ENCODE data around the gene KRT15.
A peak's percentile ranks its signal among the peaks of the same experiment; 100 is the strongest.
"Not testable (repeated sequence)": the region's sequence is repeated elsewhere in the genome, so short reads cannot be mapped to it uniquely, and the experiment has no call there.

The KRT15 gene

GRCh38 chr17:41542786-41543185 lies 24.1 kb upstream of the KRT15 start:
- DNase-seq: not testable (repeated sequence)

- no peak for DNase-seq
Observed at GRCh38 chr17:41542357-41542756, 23.7 kb upstream of the KRT15 start.

- DNase-seq: no peak
Observed at GRCh38 chr17:41540921-41541625, 22.4 kb upstream of the KRT15 start.

DNA sequence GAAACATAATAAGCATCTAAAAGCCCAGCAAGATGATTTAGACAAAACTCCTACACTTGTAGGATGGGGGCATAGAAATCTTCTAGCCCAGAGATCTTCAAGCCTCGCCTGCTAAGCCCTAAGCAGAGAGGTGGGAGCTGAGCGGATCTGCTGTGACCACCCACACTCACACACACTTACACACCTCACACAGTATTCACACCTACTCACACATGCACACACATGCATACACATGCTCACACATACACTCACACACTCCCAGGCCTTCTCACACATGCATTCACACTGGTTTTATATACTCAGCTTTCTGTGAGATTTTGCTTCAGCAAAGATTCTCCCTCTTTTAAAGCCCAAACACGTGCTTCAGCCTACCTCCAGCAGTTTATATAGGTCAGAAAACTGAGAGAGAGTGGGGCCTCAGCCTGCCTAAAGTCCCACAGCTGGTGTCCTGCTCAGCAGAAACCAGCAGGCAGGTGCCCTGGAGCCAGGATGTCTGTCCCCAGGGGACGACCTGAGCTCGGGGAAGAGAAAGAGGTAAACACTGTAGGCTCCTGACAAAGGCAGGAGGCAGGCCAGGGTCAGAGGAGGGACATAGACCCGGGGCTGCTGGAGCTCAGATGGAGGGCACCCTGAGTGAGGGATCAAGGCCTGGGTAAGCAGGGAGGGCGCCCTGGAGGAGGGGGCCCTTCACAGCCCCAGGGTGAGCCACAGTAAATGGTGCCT lies 21.4 kb upstream of the KRT15 start:
- DNase-seq: no peak

- no peak for DNase-seq
Observed at GRCh38 chr17:41539071-41539492, 20.4 kb upstream of the KRT15 start.

- DNase-seq: no peak
Observed at GRCh38 chr17:41538565-41538991, 19.9 kb upstream of the KRT15 start.

DNA sequence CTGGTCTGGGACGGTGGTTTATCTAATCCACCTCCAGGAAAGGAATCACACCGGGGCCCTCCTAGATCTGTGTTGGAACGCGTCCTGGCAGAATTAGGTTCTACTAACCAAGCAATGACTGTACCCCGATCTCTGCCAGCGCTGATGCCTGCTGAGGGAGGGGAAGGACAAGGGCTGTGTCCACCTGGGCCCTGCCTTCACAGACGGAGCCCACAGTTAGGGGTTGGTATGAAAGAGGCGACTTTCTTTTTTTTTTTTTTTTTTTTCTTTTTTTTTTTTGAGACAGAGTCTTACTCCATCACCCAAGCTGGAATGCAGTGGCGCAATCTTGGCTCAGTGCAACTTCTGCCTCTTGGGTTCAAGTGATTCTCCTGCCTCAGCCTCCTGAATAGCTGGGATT lies 19.3 kb upstream of the KRT15 start:
- no peak for DNase-seq

- no peak for DNase-seq
Observed at GRCh38 chr17:41537614-41537954, 18.9 kb upstream of the KRT15 start.

- no peak for DNase-seq
Observed at GRCh38 chr17:41536741-41537613, 18.3 kb upstream of the KRT15 start.

GRCh38 chr17:41535764-41536481 lies 17.2 kb upstream of the KRT15 start:
- no peak for DNase-seq

DNA sequence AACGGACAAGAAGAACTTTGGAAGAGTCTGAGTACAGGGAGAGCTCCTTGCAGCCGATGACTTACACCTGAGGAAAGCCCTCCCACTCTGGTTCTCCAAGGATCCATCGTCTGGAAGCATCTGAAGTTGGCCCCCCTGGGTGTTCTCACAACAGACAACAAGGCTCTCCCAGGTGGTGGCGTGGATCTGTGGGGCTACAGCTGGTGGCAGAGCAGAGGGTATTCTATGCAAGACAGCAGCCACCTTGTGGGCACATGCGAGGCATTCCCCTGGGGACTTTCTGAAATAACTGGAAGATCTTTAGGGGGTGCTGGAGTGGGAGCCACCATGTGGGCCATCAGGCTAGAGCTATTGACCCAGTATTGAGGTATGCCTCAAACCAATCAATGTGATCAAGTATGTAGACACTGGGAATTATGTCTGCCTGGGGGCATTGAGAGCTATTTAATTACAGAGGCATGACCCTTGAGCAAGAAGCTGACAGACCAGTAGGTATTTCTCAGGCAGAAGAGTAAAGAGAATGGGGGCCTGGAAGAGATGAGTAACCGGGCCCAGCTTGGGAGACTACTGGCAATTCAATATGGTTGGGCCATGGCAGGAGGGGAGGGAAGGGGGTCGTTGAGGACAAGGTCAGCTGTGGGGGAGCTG lies 16.3 kb upstream of the KRT15 start:
- no peak for DNase-seq

DNA sequence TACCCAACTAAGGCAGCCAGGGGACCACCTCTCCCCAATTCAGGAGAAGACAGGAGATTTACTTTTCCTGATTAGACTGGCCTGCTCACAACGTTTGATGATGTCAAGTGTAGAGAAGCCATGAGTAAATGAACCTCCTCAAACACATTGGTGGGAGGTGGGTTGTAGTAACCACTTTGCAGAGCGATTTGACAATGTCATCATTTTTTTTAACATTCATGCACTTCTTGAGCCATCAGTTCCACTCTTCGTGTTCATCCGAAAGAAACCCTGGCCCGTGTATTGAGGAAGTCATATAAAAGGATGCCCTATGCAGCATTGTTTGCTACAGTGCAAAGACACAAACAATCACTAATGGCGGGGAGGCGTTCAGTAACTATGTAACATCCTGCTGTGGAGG lies 14.9 kb upstream of the KRT15 start:
- no peak for DNase-seq

- DNase-seq: no peak
Observed at GRCh38 chr17:41532947-41533570, 14.4 kb upstream of the KRT15 start.

GRCh38 chr17:41531993-41532392 lies 13.3 kb upstream of the KRT15 start:
- DNase-seq: no peak

DNA sequence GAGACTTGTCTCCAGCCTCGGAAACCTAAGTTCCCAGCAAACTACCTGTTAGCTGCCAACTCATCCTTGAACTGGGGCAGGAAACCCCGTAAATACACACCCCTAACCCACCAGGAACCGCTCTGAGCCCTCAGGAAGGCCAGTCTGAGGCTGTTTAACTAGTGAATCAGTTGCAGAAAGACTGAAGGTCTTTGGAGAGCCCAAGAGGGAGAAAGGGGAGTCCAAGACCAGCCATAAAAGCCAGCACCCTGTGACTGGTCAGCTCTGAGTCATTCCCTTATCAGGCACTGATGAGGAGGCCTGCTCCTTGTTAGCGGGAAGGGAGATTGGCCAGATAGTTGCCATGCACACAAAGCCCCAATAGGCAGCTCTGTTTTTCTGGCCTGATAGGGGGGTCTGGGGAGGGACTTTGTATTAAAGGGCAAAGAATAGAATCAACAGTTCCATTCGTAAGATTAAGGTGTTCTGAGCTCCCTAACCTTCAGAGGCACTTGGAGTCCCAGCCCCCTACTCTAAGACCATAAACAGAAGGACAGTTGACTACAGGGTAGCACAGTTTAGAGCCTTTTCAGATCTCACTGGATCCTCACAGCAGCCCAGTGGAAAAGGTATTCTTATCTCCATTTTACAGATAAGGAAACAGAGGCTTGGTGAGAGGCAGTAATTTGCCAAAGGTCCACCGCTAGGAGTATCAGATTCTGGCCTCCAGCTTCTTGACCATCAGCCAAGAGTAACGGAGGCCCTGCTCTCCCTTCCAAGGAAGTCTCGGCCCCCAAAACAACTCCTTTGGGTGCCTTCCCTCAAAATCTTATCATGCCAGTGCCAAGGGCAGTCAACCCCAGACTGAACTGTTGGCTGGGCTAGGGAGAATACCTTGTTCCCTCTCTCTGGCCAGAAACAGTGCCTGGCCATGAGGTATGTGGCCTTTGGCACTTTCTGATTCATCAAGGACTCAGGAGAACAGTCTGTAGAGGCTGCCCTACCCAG lies 11.7 kb upstream of the KRT15 start:
- DNase-seq: peak; percentile 77

DNA sequence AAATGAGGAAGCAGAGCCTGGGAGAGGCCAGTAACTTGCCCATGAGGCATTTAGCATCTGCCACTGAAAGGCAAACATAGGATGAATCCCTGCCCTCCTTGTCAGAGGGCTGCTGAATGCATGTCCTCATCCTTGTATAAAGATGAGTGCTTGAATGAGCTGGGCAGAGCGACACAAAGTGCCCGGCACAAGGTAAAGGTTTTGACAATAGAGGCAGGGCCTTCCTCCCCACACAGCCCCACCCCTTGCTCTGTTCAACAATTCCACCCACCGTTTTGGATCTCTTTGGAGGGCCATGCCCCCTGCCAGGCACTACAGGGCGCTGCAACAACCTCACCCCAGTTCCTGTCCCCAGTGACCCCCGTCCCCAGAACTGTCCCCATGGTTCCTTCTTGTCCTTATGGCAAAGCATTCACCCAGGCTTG lies 10.8 kb upstream of the KRT15 start:
- DNase-seq: peak; percentile 25

DNA sequence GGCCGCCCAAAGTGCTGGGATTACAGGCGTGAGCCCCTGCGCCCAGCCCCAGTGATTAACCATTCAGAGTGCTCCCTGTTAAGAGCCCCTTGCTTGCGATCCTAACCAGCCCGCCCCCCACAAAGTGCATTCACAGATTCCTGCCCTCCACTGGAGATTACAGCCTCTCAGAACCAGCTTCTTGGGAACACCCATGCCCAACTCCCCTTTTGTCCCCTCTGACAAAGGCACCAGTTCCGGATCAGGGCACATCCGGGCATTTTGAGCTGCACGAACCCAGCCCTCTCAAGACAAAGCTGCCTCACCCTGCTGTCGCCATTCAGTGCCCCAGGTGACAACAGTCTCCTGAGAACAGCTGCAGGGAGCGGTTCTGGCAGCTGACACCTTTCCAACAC lies 10.3 kb upstream of the KRT15 start:
- no peak for DNase-seq

DNA sequence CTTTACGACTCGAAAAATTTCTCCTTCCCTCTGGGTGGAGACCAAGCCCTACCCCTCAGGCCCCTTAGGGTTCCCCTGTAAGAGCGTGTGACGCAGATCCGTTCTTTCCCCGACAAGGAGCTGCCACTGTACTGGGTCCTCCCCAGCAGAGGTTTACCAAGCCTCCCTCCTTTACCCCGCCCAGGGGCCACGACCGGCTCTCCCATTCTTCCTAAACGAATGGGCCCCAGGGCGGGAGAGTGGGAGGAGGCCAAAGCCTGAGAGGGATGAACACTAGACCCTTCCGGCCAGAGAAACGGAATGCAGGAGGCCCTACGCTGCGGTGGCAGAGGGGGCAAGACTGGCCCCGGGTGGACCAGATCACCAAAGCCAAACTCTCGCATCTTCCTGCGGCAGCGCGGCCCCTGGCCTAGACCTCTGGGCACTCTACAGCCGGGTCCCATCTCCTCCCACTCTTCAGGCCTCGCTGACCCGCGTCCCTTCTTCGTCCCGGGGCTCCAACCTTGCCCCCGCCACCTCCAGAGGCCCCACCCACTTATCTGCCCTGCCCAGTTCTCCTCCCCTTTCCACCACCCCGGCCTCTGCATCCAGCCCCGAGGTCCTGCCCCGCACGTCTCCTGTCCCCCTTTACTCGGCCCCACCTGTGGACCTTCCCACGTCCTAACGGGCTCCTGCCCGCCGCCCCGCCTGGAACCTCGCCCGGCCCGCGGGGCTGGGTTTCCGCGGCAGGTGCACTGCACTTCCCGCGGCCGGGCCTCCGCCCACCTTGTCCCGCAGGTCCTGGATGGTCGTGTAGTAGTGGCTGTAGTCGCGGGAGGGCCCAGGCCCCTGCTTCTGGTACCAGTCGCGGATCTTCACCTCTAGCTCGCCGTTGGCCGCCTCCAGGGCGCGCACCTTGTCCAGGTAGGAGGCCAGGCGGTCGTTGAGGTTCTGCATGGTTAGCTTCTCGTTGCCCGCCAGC lies 8.7 kb upstream of the KRT15 start:
- no peak for DNase-seq

DNA sequence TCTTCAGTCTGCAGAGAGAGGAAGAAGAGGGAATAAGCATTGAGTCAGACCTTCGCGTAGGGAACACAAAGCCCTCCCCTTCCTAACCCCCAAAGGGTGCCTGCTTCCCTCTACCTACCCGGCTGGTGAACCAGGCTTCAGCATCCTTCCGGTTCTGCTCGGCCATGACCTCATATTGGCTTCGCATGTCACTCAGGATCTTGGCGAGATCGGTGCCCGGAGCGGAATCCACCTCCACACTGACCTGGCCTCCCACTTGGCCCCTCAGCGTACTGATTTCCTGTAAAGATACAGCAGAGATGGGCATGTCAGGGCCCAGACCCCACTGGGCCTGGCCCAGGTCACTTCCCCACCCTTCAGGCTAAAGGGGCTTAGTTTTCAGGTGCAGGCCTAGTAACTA lies 5.6 kb upstream of the KRT15 start:
- no peak for DNase-seq
